Adipocyte (in vitro differentiated cells): ENCODE results near the gene MOB3C.

ENCODE experiments used
- DNase-seq: peaks from one replicate; pipeline ENCODE4 v3.0.0-alpha.2; 2015; ENCODE audit warnings: low read depth
- H3K27me3 ChIP-seq: replicated peaks from 2 replicates; pipeline ENCODE4 v1.7.0; 2013; ENCODE audit warnings: mild to moderate bottlenecking, low read length, moderate library complexity; ENCODE audit not compliant: control insufficient read depth, insufficient read depth
- H3K36me3 ChIP-seq: 2 replicates; pipeline ENCODE4 v1.7.0; 2013; ENCODE audit warnings: low read length, mild to moderate bottlenecking, moderate library complexity; ENCODE audit not compliant: control insufficient read depth, insufficient read depth, severe bottlenecking
- H3K4me1 ChIP-seq: 2 replicates; pipeline ENCODE4 v1.7.0; 2013; ENCODE audit warnings: mild to moderate bottlenecking, low read length, moderate library complexity; ENCODE audit not compliant: control insufficient read depth, insufficient read depth
- H3K4me3 ChIP-seq: 2 replicates; pipeline ENCODE4 v1.7.0; 2013; ENCODE audit warnings: mild to moderate bottlenecking, low read length, moderate library complexity
- H3K9ac ChIP-seq: 2 replicates; pipeline ENCODE4 v1.7.0; 2013; ENCODE audit warnings: mild to moderate bottlenecking, low read length, moderate library complexity
- H3K9me3 ChIP-seq: 2 replicates; pipeline ENCODE4 v1.7.0; 2013; ENCODE audit warnings: mild to moderate bottlenecking, low read length, moderate library complexity; ENCODE audit not compliant: control insufficient read depth

MOB3C gene

GRCh38 chr1:46617108-46617800, 643 bp upstream of the MOB3C start:
- Histone ChIP-seq H3K9me3 (no peaks in the 10 kb centered on the region), H3K9ac (peak overlapping the region; percentile 93), H3K4me3 (peak overlapping the region; percentile 89), H3K4me1 (peaks cover 31% of the 10 kb centered on the region), H3K27me3 (peaks cover 6% of the 10 kb centered on the region), H3K36me3 (no peaks in the 10 kb centered on the region)
- DNase-seq, result no peak

GRCh38 chr1:46615735-46616134, 876 bp downstream of the MOB3C start:
- Histone ChIP-seq H3K4me1 (peaks cover 32% of the 10 kb centered on the region), H3K4me3 (peak overlapping the region; percentile 89), H3K27me3 (peaks cover 6% of the 10 kb centered on the region), H3K9ac (peak overlapping the region; percentile 93), H3K36me3 (peaks cover 5% of the 10 kb centered on the region), H3K9me3 (no peaks in the 10 kb centered on the region)
- DNase-seq, result no peak

GRCh38 chr1:46615088-46615487, 1.5 kb downstream of the MOB3C start:
- peaks cover 5% of the 10 kb centered on the region for H3K36me3 ChIP-seq
- H3K4me1 ChIP-seq, result peaks cover 32% of the 10 kb centered on the region
- no peak for DNase-seq
- H3K9me3 ChIP-seq, result no peaks in the 10 kb centered on the region
- no peak overlapping the region for H3K9ac ChIP-seq
- H3K4me3 ChIP-seq, result peak overlapping the region; percentile 89
- H3K27me3 ChIP-seq, result peaks cover 6% of the 10 kb centered on the region

- no peak for DNase-seq
- H3K9me3 ChIP-seq, result no peaks in the 10 kb centered on the region
- no peak overlapping the region for H3K4me3 ChIP-seq
- H3K9ac ChIP-seq, result no peak overlapping the region
- peaks cover 32% of the 10 kb centered on the region for H3K4me1 ChIP-seq
- peaks cover 5% of the 10 kb centered on the region for H3K27me3 ChIP-seq
- peaks cover 10% of the 10 kb centered on the region for H3K36me3 ChIP-seq
Measured at GRCh38 chr1:46614604-46614984, 2.0 kb downstream of the MOB3C start.

GRCh38 chr1:46613661-46614603, 2.7 kb downstream of the MOB3C start:
- Histone ChIP-seq H3K4me1 (peaks cover 32% of the 10 kb centered on the region), H3K9ac (peak overlapping the region; percentile 56), H3K36me3 (peaks cover 16% of the 10 kb centered on the region), H3K27me3 (peaks cover 4% of the 10 kb centered on the region), H3K9me3 (no peaks in the 10 kb centered on the region), H3K4me3 (peak overlapping the region; percentile 52)
- DNase-seq, result peak; percentile 80

GRCh38 chr1:46612937-46613660, 3.5 kb downstream of the MOB3C start:
- Histone ChIP-seq H3K36me3 (peaks cover 25% of the 10 kb centered on the region), H3K27me3 (peaks cover 1% of the 10 kb centered on the region), H3K9me3 (no peaks in the 10 kb centered on the region), H3K4me1 (peaks cover 32% of the 10 kb centered on the region), H3K9ac (peak overlapping the region; percentile 56), H3K4me3 (peak overlapping the region; percentile 52)
- DNase-seq, result no peak

- no peak overlapping the region for H3K4me3 ChIP-seq
- peak; percentile 29 for DNase-seq
- H3K36me3 ChIP-seq, result peaks cover 28% of the 10 kb centered on the region
- H3K27me3 ChIP-seq, result no peaks in the 10 kb centered on the region
- peaks cover 38% of the 10 kb centered on the region for H3K4me1 ChIP-seq
- H3K9ac ChIP-seq, result no peak overlapping the region
- H3K9me3 ChIP-seq, result no peaks in the 10 kb centered on the region
Measured at GRCh38 chr1:46611691-46612221, 4.9 kb downstream of the MOB3C start.

GRCh38 chr1:46607345-46608130, 9.1 kb downstream of the MOB3C start:
- Histone ChIP-seq H3K36me3 (peaks cover 28% of the 10 kb centered on the region), H3K9ac (no peak overlapping the region), H3K27me3 (no peaks in the 10 kb centered on the region), H3K4me3 (no peak overlapping the region), H3K4me1 (peaks cover 23% of the 10 kb centered on the region), H3K9me3 (no peaks in the 10 kb centered on the region)
- no peak for DNase-seq

- H3K9ac ChIP-seq, result no peak overlapping the region
- H3K4me3 ChIP-seq, result no peak overlapping the region
- H3K4me1 ChIP-seq, result peaks cover 19% of the 10 kb centered on the region
- H3K27me3 ChIP-seq, result no peaks in the 10 kb centered on the region
- H3K36me3 ChIP-seq, result peaks cover 26% of the 10 kb centered on the region
- no peak for DNase-seq
- H3K9me3 ChIP-seq, result no peaks in the 10 kb centered on the region
Measured at GRCh38 chr1:46606255-46606965, 10.2 kb downstream of the MOB3C start.

GRCh38 chr1:46605232-46605631, 11.4 kb downstream of the MOB3C start:
- H3K36me3 ChIP-seq, result peaks cover 23% of the 10 kb centered on the region
- DNase-seq, result no peak
- peaks cover 18% of the 10 kb centered on the region for H3K4me1 ChIP-seq
- H3K9ac ChIP-seq, result no peak overlapping the region
- H3K9me3 ChIP-seq, result no peaks in the 10 kb centered on the region
- H3K27me3 ChIP-seq, result no peaks in the 10 kb centered on the region
- H3K4me3 ChIP-seq, result no peak overlapping the region
